ENCODE measurements around the gene ASIC4.

The ASIC4 gene

DNA sequence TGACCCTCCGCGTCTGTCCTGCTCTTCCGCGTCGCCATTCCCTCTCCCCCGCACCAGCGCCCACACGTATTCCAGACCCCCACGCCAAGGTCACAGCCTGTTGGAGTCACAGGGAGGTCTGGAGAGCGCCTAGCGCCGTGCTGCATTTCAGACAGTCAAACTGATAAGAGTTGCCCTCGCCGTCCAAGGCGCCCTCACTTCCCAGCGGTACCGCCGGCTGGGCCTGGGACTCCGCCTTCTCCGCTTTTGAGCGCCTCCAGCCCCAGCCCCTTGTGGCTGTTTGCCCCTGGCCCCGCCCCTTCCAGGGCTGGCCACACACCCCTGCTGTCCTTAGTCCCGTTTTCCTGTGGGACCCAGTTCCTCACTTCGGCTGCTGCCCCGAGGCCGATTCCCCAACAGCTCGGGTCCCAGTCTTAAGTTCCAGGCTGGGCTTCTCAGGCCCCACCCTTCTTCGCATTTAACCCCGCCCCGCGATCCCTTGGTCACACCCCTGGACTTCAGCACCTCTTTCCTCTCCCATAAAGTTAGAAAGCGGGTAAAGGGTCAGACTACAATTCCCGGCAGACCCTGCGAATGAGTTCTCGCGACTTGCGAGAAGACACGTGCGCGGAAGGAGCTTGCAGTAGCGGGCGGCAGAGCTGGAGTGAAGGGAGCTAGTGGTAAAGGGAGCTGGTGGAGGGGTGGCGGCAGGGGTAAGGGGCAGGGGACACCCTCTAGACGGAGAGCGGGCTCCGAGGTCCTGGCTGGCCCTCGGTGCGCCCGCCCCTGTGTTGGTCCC is 15.8 kb upstream of the ASIC4 start, which contains the start of gene GMPPA:
Gene GMPPA (plus strand): TSS at position 612 of the 778 bp plus-strand sequence. CDS start 1,085 bp downstream, outside the sequence.
- peak; percentile 96 for DNase-seq

DNA sequence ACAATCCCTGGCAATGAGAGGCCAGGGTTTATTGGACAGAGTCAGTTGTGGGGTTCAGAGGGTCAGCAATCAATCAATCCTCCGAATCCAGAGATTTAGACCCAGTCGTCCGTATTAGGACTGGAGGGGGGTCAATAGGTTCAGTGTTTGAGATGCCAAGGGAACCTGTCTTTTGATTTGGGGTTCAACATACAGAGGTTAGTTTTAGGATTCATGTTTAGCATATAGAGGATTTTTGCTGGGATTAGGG is 15.3 kb upstream of the ASIC4 start:
- no peak for DNase-seq

DNA sequence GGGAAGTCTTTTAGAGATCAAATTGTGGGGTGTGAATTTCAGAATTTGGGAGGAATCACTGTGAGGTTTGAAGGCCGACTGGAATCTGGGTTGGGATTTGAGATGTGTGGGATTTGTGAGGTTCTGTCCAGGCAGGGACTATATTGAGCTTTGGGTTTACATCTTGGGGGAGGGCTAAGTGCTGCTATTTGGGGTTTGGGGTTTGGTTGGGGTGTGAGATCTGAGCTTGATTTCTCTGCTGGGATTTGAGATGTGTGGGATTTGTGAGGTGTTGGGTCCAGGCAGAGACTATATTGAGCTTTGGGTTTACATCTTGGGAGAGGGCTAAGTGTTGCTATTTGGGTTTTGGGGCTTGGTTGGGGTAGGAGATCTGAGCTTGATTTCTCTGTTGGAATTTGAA is 14.7 kb upstream of the ASIC4 start:
- no peak for DNase-seq

DNA sequence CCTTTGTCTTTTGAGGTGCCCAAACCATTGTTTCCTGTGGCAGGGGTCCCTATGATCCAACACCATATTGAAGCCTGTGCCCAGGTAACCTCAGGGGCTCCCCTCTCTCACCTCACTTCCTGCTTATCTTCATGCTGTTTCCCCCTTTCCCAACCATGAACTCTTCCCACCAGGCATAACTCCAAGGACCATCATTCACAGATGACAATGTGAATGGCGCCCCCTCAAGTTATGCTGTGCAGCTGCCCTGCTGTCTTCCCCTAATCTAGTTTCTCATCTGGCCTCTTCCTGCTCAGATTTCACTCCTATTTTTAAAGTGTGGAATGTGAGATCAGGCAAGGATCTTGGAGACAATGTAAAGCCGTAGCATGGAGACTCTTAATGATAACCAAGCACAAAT is 14.1 kb upstream of the ASIC4 start:
- DNase-seq: no peak

DNA sequence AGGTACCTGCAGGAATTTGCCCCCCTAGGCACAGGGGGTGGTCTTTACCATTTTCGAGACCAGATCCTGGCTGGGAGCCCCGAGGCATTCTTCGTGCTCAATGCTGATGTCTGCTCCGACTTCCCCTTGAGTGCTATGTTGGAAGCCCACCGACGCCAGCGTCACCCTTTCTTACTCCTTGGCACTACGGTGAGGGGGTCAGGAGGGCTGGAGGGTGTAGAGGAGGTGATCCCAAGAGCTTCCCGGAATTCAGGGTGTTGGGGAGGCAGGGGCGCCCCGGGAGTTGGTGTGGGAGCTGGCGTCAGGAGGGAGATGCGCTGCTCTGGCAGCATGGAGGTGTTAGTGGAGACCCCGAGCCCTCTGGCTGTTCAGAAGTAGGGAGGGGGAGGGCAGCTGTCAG is 12.4 kb upstream of the ASIC4 start:
- no peak for DNase-seq

DNA sequence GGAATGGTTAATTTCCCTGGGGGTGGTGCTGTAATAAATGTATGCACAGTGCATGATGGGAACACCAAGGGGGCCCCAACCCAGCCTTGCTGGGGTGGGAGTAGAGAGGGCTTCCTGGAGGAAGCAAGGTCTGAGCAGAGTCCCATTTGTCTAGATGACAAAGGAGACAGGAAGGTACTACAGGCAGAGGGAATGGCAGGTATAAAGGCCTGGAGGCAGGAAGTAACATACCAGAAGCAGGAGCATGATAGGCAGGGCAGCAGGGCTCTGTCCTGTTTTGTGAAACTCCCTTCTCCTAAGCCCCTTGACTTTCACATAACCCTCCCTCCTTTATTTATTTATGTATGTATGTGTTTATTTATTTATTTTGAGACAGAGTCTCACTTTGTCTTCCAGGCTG is 11.7 kb upstream of the ASIC4 start:
- no peak for DNase-seq

DNA sequence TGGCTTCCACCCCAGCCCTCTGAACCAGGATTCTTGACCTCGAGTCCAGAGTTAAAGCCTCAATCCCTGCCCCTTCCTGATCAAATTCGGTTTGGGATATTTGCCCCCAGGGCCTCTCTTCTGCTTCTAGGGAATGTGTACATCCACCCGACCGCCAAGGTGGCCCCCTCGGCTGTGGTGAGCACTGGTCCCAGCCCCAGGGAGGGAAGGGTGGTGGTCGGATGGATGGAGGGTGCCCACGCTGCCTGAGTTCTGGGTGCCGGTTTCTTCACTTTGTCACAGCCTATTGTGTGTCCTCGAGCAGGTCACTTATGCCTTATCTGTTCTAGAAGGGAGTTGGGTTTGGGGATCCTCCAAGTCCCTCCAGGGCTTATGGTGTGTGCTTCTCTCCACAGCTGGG is 8.7 kb upstream of the ASIC4 start:
- DNase-seq: no peak

DNA sequence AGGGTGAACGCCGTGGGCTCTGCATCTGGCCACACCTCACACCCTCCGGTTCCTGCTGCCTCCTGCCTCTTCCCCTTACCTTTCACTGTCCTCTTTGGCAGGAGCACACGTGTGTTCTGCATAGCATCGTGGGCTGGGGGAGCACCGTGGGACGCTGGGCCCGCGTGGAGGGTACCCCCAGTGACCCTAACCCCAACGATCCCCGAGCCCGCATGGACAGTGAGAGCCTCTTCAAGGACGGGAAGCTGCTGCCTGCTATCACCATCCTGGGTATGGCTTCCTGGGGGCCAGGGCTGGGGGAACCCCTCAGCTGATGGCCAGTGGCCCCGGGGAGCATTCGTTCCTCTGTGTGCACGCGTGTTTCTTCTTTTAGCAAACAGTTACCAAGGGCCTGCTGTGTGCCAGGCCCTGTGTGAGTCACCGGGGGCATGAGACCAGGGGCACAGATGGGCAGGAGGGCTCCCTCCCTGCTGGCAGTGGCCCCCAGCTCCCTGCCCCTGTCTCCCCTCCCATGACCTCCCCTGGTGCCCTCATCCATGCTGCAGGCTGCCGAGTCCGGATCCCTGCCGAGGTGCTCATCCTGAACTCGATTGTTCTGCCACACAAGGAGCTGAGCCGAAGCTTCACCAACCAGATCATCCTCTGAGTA is 8.0 kb upstream of the ASIC4 start:
- DNase-seq: no peak

DNA sequence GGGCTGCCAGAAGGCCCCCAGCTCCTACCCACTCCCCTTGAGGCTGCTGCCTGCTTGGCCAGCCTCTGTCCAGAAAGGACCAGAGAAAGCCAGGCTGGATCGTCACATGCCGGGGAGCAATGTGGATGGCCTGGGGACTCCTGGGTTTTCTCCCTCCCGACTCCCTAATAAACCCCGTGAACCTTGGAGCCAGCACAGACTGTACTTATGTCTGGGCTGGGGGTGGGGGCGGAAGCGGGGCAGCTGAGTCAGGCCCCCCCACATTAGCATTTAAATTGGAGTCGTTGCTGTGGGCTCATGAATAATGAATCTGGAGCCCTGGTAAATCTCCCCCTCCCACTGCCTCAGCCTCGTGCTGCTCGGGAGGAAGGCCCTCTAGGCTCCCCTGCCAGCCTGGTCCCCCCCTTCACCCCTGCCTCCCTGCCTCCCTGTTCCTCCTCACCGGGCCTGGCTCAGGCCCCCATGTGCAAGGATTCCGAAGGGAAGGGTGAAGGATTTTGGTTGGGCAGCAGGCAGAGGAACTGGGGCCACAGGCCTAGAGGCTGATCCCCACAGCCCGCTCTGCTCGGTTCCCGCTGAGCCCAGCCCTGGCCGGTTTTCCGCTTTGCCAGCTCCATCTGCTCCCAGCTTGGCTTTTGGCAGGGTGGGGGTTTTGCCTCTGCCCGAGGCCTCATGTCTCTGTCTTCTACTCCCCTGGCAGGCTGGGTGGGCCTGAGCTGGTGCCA is 7.3 kb upstream of the ASIC4 start:
- no peak for DNase-seq

DNA sequence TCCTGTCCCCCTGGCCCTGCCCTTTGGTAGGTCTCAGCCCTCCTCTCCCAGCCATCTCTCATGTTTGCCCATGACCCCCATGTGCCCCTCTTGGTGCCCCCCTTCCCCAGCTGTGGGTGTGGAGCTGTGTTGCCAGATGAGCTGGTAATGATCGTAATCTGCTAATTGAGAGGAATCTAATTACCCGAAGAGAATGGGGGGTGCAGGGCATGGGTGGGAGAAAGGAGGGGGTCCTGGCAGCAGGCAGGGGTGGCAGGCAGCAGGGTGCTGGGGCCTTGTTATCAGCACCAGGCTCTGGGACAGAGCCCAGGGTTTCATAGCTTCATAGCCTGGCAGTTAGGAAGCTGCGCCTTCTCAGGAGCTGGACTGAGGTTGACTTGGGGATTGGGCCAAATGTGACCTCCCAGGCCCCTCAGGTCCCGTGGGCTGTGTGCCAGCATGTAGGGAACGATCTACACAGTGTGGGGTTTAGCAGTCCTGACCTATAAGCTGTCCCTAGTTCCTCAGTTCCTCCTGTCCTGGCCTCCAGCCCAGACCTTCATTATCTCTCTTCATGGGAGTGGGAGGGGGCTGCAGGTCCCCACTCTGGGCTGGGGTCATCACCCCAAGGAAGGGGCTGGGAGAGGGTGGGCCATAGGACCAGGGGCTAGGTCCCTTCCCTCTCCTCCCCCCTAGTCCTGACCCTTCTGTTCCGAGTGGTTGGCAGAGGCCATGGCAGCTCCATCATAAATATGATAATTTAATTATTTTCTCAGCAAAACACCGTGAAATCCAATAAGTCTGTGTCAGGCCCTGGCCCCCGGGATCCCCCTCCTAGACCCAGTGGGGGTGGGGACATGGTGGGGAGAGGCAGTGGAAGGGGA is 6.5 kb upstream of the ASIC4 start:
- no peak for DNase-seq

DNA sequence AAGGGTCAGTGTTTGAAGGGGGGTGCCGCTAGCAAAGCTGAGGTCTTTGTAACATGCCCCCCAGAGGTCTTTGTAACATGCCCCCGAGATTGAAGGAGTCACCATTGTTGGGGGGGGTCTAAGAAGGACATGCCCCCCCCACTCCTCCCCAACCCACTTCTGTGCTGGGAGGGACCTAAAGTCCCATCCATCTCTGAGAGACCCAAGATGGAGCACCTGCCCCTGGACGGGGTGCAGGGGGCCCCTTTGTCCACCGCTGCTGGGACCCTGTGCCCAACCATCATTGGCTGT is 5.9 kb upstream of the ASIC4 start:
- DNase-seq: no peak

DNA sequence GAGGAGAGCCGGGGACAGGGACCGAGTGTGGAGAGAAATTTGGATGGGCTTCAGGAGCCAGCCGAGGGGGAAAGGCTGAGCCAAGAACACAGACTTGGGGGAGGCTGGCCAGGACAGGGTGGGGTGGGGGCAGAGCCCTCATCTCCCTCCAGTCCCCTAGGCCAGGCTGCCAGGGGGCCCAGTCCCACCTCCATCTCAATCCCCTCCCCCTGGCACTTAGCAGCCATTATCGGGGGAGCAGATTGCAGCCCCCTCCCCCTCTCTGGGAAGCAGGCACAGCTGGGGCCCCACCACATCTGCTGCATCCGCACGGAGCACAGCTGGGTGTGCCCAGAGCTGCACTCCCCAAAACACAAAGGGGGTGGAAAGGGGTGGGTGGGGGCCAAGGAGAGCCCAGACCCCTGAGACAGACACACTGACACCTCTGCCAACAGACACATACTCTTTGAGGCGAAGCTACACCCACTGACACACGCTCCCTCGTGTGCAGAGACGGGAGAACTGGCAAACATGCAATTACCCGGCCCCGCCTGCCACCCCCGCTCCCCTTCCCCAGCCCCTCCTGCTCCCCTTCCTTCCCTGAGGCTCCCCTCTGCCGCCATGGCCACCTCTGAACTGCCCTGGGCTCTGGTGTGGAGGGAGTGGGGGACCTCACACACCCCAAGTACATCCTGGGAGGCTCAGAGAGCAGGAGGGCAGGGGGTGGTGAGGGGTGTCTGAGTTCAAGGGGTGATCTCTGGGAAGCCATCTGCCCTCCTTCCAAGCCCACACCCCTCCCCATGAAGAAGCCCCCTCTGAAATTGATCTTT is 5.1 kb upstream of the ASIC4 start:
- DNase-seq: peak; percentile 77

DNA sequence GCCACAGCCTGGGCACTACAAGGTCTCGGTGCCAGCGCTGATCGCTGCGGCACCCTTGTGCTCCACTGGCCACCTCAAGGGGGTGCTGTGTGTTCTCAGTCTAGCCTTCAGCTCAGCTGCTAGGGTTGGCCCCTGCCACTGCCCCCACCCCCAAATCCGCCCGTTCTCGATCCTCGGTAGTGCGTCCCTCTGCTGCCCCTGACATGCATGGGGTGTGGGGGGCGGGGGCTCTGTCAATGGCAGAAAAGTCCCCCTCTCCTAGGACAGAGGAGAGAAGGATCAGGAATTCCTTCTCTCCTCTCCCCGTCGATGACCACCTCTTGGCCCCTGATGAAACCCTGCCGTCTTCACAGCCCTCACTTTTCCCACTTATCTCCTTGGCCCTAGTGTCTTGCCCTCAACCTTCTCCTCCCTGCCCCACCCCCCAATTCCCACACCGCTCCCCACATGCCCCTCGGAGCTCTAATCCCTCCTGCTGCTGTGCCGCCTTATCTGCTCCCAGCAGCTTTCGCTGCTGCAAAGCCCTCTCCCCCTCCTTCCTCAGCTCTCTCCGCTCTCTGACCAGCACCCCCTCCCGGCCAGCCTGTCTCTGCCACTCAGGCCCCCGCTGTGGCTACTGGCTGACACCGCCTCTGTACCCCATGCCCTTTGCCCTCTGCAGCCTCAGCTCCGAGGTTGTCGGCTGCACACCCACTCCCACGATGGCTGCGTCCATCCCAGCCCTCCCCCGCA is 4.3 kb upstream of the ASIC4 start:
- peak; percentile 62 for DNase-seq

DNA sequence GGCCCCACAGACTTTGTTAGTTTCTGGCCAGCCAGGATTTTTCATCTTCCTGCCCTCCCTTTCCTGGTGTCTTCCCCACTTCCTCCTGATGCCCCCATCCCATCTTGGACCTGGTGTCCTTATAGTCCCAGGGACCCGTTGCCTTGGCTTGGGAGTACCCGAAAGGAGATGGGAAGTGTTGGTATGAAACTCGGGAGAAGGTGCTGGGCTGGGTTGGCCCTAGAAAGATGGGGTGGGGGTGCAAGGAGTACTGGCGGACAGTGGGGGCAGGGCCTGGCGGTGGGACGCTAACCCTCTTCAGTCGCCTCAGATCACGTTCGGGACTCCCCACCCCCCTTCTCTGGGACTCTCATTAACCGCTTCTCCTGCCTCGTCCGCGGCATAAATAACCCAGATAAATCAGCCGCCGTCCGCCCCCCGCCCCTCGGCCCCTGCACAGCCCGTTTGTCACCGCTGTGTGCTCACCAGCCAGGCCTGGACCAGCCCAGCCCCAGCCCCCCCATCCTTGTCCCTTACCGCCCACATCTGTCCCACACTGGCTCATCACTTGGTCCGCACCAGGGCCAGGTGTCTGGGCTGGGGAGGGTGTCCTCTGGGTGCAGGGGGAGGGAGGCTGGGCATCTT is 3.7 kb upstream of the ASIC4 start:
- DNase-seq: no peak

DNA sequence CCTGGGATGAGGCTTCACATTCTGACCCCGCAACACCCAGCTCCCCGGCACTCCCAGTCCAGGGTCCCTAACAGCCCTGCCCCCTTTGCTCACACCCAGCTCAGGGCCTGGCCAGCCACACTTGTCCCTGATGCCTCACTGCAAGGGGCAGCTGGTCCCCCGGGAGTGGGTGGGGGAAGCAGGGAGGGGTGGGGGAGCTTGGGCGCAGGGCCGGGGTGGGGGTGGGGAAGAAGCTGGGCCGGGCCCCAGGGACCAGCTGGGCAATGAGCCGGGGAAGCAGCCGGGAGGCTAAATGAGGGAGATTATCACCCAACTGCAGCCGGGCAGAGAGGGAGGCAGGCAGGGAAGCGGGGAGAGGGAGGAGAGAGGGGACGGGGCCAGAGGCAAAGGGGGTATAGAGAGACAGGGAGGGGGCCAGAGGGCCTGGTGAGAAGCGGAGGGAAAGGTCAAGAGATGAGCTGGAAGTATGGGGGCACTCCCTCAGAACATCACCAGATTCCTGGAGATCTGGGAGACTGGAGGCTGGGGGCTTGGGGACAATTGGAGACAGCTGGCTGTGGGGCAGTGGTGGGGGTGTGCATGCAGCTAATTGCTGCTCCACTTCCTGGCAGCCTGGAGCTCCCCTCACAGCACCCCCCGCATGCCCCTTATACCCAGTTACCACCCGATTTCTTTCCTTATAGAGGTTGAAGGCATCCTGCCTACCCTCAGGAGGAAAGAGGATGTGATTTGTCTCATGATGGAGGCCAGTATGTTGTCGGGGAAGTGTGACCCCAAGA is 2.5 kb upstream of the ASIC4 start:
- DNase-seq: no peak

DNA sequence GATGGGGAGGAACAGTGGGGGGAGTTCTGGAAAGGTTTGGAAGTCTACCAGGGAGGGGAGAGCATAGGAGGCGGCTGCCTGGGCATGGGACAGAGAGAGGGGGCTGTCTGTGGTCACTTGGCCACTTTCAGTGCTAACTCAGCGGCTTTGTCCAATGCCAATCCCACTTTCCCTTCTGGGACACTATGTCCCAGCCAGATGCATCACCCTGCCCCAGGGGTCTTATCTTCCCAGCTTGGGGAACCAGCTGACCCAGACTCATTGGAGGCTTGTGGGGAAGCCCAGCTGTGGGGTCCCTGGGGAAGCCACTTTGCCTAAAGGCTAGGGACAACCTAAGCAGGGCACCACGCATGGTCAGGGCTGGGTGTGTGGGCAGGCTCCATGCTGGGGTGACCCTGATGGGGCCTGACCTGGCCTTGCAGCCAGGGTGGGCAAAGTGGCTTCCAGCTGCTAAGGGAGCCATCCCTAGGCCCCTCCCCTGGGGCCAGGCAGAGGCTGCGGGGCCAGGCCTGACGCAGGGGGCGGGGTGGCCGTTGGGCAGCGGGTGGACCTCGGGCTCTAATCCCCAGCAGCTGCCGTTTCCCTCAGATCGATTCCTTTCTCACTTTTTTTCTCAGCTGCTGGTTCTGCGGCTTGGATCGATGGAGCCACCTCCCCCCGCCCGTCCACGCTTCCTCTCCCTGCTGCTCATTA is 1.6 kb upstream of the ASIC4 start:
- no peak for DNase-seq

DNA sequence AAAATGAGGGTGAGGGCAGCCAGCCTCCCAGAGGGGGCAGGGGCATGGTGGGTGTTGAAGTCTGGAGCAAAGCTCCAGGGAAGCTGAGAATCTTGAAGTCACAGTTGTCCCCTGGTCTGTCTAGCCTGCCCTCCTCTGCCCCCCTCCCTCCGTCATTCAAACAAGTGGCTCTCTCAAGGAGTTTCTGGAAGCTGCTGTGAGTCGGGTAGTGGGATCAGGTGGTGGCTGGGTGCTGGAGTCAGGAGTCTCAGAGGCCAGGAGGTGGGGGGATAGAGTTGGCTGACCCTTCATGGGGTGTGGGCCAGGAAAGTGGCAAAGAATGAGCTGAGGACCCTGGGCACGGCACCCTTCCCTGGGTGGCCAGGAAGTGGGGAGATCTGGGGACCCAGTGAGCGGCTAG is 495 bp upstream of the ASIC4 start:
- no peak for DNase-seq

DNA sequence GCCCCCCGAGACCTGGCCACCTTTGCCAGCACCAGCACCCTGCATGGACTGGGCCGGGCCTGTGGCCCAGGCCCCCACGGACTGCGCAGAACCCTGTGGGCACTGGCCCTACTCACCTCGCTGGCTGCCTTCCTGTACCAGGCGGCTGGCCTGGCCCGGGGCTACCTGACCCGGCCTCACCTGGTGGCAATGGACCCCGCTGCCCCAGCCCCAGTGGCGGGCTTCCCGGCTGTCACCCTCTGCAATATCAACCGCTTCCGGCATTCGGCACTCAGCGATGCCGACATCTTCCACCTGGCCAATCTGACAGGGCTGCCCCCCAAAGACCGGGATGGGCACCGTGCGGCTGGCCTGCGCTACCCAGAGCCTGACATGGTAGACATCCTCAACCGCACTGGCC is 554 bp downstream of the ASIC4 start:
- DNase-seq: no peak

DNA sequence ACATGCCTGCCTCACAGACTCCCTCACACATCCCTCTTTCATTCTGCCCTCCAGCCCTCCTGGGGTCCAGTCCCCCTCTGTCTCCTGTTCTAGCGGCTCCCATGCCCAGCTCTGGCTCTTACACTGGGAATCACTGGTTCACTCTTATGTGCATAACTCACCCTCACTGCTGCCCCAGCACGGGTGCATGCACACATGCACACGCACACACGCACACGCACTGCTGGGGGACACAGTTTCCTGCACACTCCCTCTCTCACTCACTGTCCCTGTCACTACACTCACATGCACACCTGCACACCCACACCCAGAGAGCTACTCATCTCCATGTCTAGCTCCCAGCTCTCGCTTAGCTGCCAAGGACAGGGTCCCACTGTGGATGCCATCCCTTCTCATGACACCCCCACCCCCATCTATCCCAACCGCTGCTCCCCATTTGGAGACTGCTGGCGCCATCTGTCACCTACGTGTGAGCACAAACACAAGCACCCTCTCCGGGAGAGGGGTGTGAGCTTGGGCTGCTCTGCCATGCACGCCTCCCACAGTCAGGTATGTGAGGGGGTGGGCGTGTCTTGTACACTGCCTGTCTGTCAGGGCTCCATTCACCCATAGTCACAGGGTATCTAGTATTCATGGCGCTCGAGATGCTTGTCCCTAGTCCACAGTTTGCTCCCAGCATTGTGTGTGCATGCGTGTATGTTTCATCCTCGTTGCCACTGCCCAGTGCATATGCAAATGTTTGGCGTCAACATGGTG is 1.8 kb downstream of the ASIC4 start:
- DNase-seq: no peak

All from NCI-H2227 treated with DMSO at 0.1 percent for 48 hours (cell line).